Measurements from ENCODE around the gene LCP2. TPM values are rescaled to one million over a fixed set of nuclear protein-coding genes. Genes with fewer than 3 reads are reported as not detected.

The LCP2 gene
- total RNA-seq, 1 experiment from 2014 or later: 0.61 TPM

- no peaks in the 10 kb centered on the region for H3K9me2 ChIP-seq (ENCODE audit: insufficient read depth)
- ChIA-PET POLR2A (no interaction called here), CTCF (no interaction called here), RAD21 (ENCODE audit: low non-redundant PET in 1 of 2, low total read pairs in 2 of 2, uncharacterized antibody in 2 of 2, unreplicated experiment in 2 of 2) (no interaction called here)
- H4K20me1 ChIP-seq (ENCODE audit: insufficient read depth): no peaks in the 10 kb centered on the region
- TF ChIP-seq RAD21 (IDR thresholded peaks at IDR 0.05; ENCODE audit: low read depth): no peak
- TF ChIP-seq ATF3 (IDR thresholded peaks at IDR 0.05): no peak
- TF ChIP-seq CTCF (IDR thresholded peaks at IDR 0.05 in 2 of 3, conservative IDR thresholded peaks at IDR 0.05 in 1 of 3; ENCODE audit: borderline replicate concordance in 1 of 3, insufficient read depth in 1 of 3, low read depth in 2 of 3, low read length in 2 of 3): no peak
- no peak for TF ChIP-seq POLR2AphosphoS5 (IDR thresholded peaks at IDR 0.05; ENCODE audit: low read depth, low read length)
- TF ChIP-seq CBX3 (IDR thresholded peaks at IDR 0.05; ENCODE audit: low read depth): no peak
- no peak for TF ChIP-seq EZH2 (IDR thresholded peaks at IDR 0.05)
- no peak for TF ChIP-seq ZFX (IDR thresholded peaks at IDR 0.05)
- TF ChIP-seq ZBTB33 (IDR thresholded peaks at IDR 0.05; ENCODE audit: extremely low read depth, insufficient replicate concordance, low read length): no peak
- no peak for TF ChIP-seq FOSL1 (IDR thresholded peaks at IDR 0.05; ENCODE audit: low read depth)
- H3K4me2 ChIP-seq (ENCODE audit: low read length): no peak overlapping the region
- no peak for ATAC-seq
- BruUV-seq (replicated peaks): no TSS peak
- H3K4me1 ChIP-seq (ENCODE audit: control insufficient read depth in 1 of 2, insufficient read depth in 2 of 2, low read length in 2 of 2): peaks cover 3 to 13% of the 10 kb centered on the region in 2 experiments; a peak in 3 of 4 replicates
- no peak overlapping the region for H2AFZ ChIP-seq (ENCODE audit: low read depth, low read length, poor library complexity, severe bottlenecking)
- H3K79me2 ChIP-seq (ENCODE audit: insufficient read depth, low read length): no peaks in the 10 kb centered on the region
- H3K27ac ChIP-seq (ENCODE audit: low read depth, low read length): no peak overlapping the region
- H3K9me3 ChIP-seq (ENCODE audit: control insufficient read depth in 1 of 2, insufficient read depth in 1 of 2, low read depth in 1 of 2, low read length in 2 of 2): no peaks in the 10 kb centered on the region
- no peak overlapping the region for H3K4me3 ChIP-seq (replicated peaks in 1 of 2; ENCODE audit: low read depth in 1 of 2, low read length in 2 of 2)
- H3K36me3 ChIP-seq (ENCODE audit: control insufficient read depth in 1 of 2, insufficient read depth in 2 of 2, low read length in 2 of 2): no peaks in the 10 kb centered on the region
- H3K9ac ChIP-seq (ENCODE audit: low read length): no peak overlapping the region
- no peak for DNase-seq (ENCODE audit: low read depth, low spot score)
- H3K27me3 ChIP-seq (ENCODE audit: insufficient read depth, low read length): peaks cover 28% of the 10 kb centered on the region
- intact Hi-C loops (cut with micrococcal nuclease): no loop called here
Measured at GRCh38 chr5:170329524-170329923, 31.9 kb upstream of the LCP2 start.
